Naive thymus-derived CD4-positive, alpha-beta T cell (primary cell): ENCODE measurements around the gene IL1RL1. TPM values are rescaled to one million over a fixed set of nuclear protein-coding genes. Genes with fewer than 3 reads are reported as not detected.

Experiments used
- ATAC-seq: fragments of 150-1000 bp; cut with Tn5 transposase; 2 replicates; pipeline ENCODE4 v1.10.0; 2021; ENCODE audit warnings: mild to moderate bottlenecking, moderate library complexity
- CTCF ChIA-PET: fragments of 350-600 bp; sonication (Branson Sonifier 250); formaldehyde crosslinking; loops from one replicate; lab custom pipeline; 2021; ENCODE audit warnings: antibody characterized with exemption; lab: Charles Lee
- POLR2A ChIA-PET: fragments of 350-600 bp; sonication (Branson Sonifier 250); formaldehyde crosslinking; loops from one replicate; lab custom pipeline; 2021; ENCODE audit warnings: antibody characterized with exemption, inconsistent platforms; lab: Charles Lee
- DNase-seq, 9 donors: peaks; one replicate each; pipeline versions ENCODE4 v3.0.0 to v3.0.0-alpha.2; 2020 to 2022; ENCODE audit warnings: mixed read lengths in 1 of 9
- H3K27ac ChIP-seq: one replicate; pipeline ENCODE4 v1.7.0; 2013; ENCODE audit warnings: mild to moderate bottlenecking, low read depth, low read length, moderate library complexity
- H3K27me3 ChIP-seq, 2 donors: one replicate each; pipeline ENCODE4 v1.7.0; 2013; ENCODE audit warnings: low read length in 2 of 2, mild to moderate bottlenecking in 2 of 2, moderate library complexity in 2 of 2; ENCODE audit not compliant: control insufficient read depth in 2 of 2, insufficient read depth in 2 of 2
- H3K36me3 ChIP-seq, 3 experiments: 1 replicate in 2 of 3; 2 replicates in 1 of 3; pipeline ENCODE4 v1.7.0; 2013; ENCODE audit warnings: low read length in 3 of 3, mild to moderate bottlenecking in 3 of 3, moderate library complexity in 1 of 3; ENCODE audit not compliant: insufficient read depth in 3 of 3, control insufficient read depth in 2 of 3
- H3K4me1 ChIP-seq, 2 donors: one replicate each; pipeline ENCODE4 v1.7.0; 2013; ENCODE audit warnings: low read length in 2 of 2, mild to moderate bottlenecking in 2 of 2, moderate library complexity in 1 of 2; ENCODE audit not compliant: control insufficient read depth in 2 of 2, insufficient read depth in 2 of 2
- H3K4me3 ChIP-seq: 2 replicates; pipeline ENCODE4 v1.7.0; 2013; ENCODE audit warnings: mild to moderate bottlenecking, low read length
- H3K9me3 ChIP-seq, 3 experiments: 1 replicate in 2 of 3; 2 replicates in 1 of 3; pipeline ENCODE4 v1.7.0; 2013; ENCODE audit warnings: low read length in 3 of 3; ENCODE audit not compliant: control insufficient read depth in 2 of 3
- H3K27ac Mint-ChIP-seq, 9 donors: one replicate each; pipeline ENCODE4 v1.8.0; 2020 to 2022; ENCODE audit warnings: mixed read lengths in 9 of 9, mild to moderate bottlenecking in 8 of 9, moderate library complexity in 5 of 9, inconsistent platforms in 2 of 9
- H3K27me3 Mint-ChIP-seq, 5 donors: one replicate each; pipeline ENCODE4 v1.8.0; 2021 to 2022; ENCODE audit warnings: mixed read lengths in 5 of 5, mild to moderate bottlenecking in 1 of 5
- H3K36me3 Mint-ChIP-seq, 5 donors: one replicate each; pipeline ENCODE4 v1.8.0; 2020 to 2022; ENCODE audit warnings: mixed read lengths in 5 of 5, mild to moderate bottlenecking in 3 of 5, inconsistent platforms in 1 of 5
- H3K4me1 Mint-ChIP-seq, 7 donors: one replicate each; pipeline ENCODE4 v1.8.0; 2020 to 2022; ENCODE audit warnings: mixed read lengths in 7 of 7, mild to moderate bottlenecking in 3 of 7, inconsistent platforms in 1 of 7
- H3K4me3 Mint-ChIP-seq, 10 donors: one replicate each; pipeline ENCODE4 v1.8.0; 2020 to 2022; ENCODE audit warnings: mild to moderate bottlenecking in 10 of 10, mixed read lengths in 10 of 10, moderate library complexity in 6 of 10, inconsistent platforms in 2 of 10
- H3K9me3 Mint-ChIP-seq, 11 donors: one replicate each; pipeline ENCODE4 v1.8.0; 2020 to 2022; ENCODE audit warnings: mixed read lengths in 11 of 11, mild to moderate bottlenecking in 4 of 11, inconsistent platforms in 1 of 11, moderate library complexity in 1 of 11
- intact Hi-C, 2 donors: fragments of 100-400 bp; cut with micrococcal nuclease; formaldehyde crosslinking; loops; one replicate each; pipeline ENCODE4 v1.15.1; 2023
- polyA plus RNA-seq, 2 donors: library from polyadenylated mRNA; unstranded; fragments of 300-500 nt; fragmentation: Illumina TruSeq; gene quantifications; one replicate each; pipeline ENCODE4 v1.2.3, GENCODE V29; 2021
- total RNA-seq, 6 experiments: library from RNA in 5 of 6; stranded (reverse) in 5 of 6; gene quantifications; 1 replicate in 5 of 6; 2 replicates in 1 of 6; pipeline ENCODE4 v1.2.3 and lab custom pipeline; 2021 to 2026

IL1RL1 gene
- total and polyA plus RNA-seq, 7 experiments from 2014 or later, result 0.48 to 7.9 (median 4.9) TPM; not detected in 4

DNA sequence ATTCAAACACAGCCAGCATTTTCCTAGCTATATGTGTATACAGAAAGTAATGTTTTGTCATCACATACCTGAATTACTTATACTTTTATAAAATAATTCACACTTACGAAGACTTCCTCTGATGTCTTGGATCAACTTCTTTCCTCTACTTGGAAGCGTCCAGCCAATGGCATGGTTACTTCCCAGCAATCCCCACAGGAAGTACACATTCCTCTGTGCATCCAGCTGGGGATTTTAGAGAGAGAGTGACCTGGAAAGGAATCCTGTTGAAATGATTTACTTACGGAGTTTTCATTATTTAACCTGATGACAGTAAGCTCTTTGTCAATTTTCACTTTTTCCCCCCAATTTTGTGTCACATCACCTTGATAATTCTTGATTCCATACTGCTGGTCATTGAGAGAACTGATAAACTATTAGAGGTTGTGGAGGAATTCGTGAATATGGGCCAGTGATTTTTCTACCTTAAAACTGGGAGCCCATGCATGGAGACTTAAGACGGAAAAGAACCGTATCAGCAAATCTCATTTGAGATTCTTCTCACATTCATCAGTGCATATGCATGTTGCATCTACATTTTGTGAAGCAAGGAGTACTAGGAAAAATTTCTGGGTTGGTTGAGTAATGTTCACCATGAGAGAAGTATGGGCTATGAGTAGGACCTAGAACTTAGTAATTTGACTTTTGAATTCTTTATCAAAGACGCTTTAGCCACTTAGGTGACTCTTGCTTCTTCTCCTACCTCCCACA is 35.2 kb downstream of the IL1RL1 start:
- no peak overlapping the region for H3K27ac ChIP-seq
- Mint-ChIP-seq H3K36me3 (peaks cover 0 to 2% (median 0%) of the 10 kb centered on the region in 5 donors), H3K9me3 (peaks cover 0 to 3% (median 0%) of the 10 kb centered on the region in 11 donors), H3K27me3 (peaks cover 0 to 4% (median 0%) of the 10 kb centered on the region in 5 donors), H3K4me3 (no peak overlapping the region), H3K4me1 (peaks cover 0 to 7% (median 0%) of the 10 kb centered on the region in 7 donors), H3K27ac (no peak overlapping the region)
- ChIA-PET POLR2A (no interaction called here), CTCF (no interaction called here)
- intact Hi-C loops, result no loop called here
- no peaks in the 10 kb centered on the region for H3K9me3 ChIP-seq
- no peaks in the 10 kb centered on the region for H3K27me3 ChIP-seq
- H3K36me3 ChIP-seq, result no peaks in the 10 kb centered on the region
- no peaks in the 10 kb centered on the region for H3K4me1 ChIP-seq
- H3K4me3 ChIP-seq, result no peak overlapping the region
- DNase-seq, result no peak
- ATAC-seq, result no peak

DNA sequence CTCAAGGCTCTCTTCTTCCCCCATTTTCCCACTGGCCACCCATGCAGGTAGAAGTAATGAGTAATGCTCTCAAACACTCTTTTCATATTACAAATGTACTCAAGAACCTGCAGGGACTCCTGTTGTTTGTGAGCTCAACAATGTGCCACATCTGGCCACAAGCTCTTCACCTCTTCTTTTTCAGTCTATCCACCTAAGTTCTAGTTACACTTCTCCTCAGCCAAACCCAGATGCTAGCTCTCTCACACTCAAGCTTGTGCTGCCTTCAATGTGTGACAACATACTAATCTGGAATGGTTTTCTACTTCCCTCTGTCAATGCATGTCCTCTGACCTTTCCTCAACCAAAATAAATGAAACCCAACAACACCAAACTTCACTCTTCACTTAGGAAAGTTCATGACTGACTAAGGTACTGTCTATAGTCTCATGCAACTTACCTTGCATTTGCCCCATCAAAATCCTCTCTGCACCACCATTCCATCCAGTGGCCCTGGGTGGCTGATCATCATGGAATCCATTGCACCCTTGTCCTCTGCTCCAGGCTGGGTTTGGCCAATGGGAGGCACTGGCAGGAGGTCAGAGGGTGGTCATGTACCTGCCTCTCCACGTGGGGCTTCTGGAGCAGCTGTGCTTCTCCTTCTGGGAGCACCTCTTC is 38.9 kb downstream of the IL1RL1 start:
- no peaks in the 10 kb centered on the region for H3K4me1 ChIP-seq
- Mint-ChIP-seq H3K4me3 (no peak overlapping the region), H3K9me3 (peaks cover 0 to 3% (median 0%) of the 10 kb centered on the region in 11 donors), H3K36me3 (peaks cover 0 to 2% (median 0%) of the 10 kb centered on the region in 5 donors), H3K4me1 (peaks cover 0 to 7% (median 4%) of the 10 kb centered on the region in 7 donors), H3K27ac (peak overlapping the region in 1 of 9 donors; percentile 3), H3K27me3 (peaks cover 0 to 4% (median 0%) of the 10 kb centered on the region in 5 donors)
- H3K27me3 ChIP-seq, result no peaks in the 10 kb centered on the region
- H3K36me3 ChIP-seq, result no peaks in the 10 kb centered on the region
- no peak overlapping the region for H3K27ac ChIP-seq
- ChIA-PET POLR2A (no interaction called here), CTCF (no interaction called here)
- H3K4me3 ChIP-seq, result no peak overlapping the region
- DNase-seq (no peak), ATAC-seq (no peak)
- H3K9me3 ChIP-seq, result no peaks in the 10 kb centered on the region
- intact Hi-C loops, result loop anchor here (2.0 to 10.0 kb wide), 5 partner anchors 17 to 1035 kb away; no protein-coding TSS in a partner anchor

DNA sequence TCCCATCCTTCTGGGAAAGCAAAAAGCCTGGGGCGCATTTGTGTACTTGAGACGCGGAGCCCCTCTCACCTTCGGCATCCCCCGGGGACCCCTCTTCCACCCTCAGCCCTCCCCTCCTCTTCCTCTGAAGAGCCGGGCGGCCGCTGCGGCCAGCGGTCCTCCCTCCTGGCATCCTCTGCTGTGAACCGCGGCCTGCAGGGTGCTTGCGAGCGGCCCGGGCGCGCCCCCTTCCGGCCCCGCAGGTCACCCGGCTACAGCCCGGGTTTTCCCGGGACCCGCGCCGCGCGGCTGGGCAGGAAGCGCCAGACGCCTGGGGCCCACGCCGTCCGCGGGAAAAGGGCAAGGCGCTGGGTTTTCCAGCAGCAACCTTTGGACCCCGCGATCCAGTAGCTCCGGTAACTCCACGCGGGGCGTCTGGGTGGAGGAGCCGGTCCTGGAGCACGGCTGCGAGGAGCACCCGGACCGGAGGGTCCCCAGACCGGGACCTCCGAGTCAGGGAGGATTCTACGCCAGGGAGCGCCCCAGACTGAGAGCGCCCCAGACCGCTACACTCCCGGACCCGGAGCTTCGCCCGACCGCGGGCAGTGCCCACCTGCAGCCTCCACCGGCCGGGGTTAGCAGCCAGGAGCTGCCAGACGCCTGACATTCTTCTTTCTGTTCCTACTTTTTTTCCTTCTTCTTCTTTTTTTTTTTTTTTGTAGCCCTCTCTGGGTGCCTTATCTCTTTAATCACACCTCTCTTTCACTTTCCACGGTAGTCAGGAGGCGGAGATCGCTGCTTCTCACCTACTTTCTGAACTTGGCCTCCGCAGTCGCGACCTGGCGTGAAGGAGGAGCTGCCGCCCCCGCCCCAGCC is 44.4 kb downstream of the IL1RL1 start, which contains the start of gene IL18R1:
TSS of gene IL18R1 (plus strand) at position 271 of the 855 bp plus-strand sequence. CDS start 6,865 bp downstream, outside the sequence.
- Histone ChIP-seq H3K4me3 (peak within 1 kb of the TSS; percentile 82), H3K27me3 (no peaks in the 10 kb centered on the region), H3K27ac (peak within 1 kb of the TSS; percentile 79), H3K36me3 (peaks cover 0 to 5% (median 0%) of the 10 kb centered on the region in 3 experiments), H3K4me1 (peaks cover 6 to 19% of the 10 kb centered on the region in 2 donors), H3K9me3 (no peaks in the 10 kb centered on the region)
- Mint-ChIP-seq H3K27me3 (no peaks in the 10 kb centered on the region), H3K36me3 (peaks cover 0 to 21% (median 0%) of the 10 kb centered on the region in 5 donors), H3K4me3 (peak within 1 kb of the TSS; percentile 93 to 99 (median 96)), H3K27ac (peak within 1 kb of the TSS; percentile 83 to 96 (median 92)), H3K4me1 (peaks cover 17 to 48% (median 37%) of the 10 kb centered on the region in 7 donors), H3K9me3 (no peaks in the 10 kb centered on the region)
- ChIA-PET CTCF (interaction anchor here (0.5 to 1.2 kb wide), 3 partner anchors 25 to 104 kb away, joined by 3 to 8 read pairs (median 3); no protein-coding TSS in a partner anchor), POLR2A (interaction anchor here (0.6 kb wide), 1 partner anchor 191 kb away, joined by 3 read pairs; no protein-coding TSS in a partner anchor)
- ATAC-seq (peak; percentile 93), DNase-seq (peak; percentile 37 to 85 (median 57))
- intact Hi-C loops, result loop anchor here (1.0 to 10.0 kb wide), 10 partner anchors 12 to 1041 kb away; no protein-coding TSS in a partner anchor

DNA sequence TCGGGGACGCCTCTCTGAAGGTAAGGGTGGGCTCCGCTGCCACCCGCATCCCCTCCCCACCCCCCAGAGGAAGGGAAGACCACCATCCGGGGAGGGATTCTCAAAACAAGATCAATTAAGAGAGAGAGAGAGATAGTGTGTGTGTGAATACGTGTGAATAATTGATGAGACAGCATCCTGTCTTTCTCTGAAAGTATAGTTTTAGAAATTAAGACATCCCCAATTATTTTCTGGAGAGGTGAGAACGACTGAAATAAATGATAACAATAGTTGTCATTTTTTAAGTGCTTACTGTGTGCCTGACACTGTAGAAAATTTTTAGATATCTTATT is 45.0 kb downstream of the IL1RL1 start:
- Mint-ChIP-seq H3K36me3 (peaks cover 0 to 26% (median 0%) of the 10 kb centered on the region in 5 donors), H3K4me3 (peak overlapping the region; percentile 93 to 99 (median 96)), H3K27me3 (no peaks in the 10 kb centered on the region), H3K27ac (peak overlapping the region; percentile 83 to 96 (median 92)), H3K4me1 (peaks cover 17 to 51% (median 42%) of the 10 kb centered on the region in 7 donors), H3K9me3 (no peaks in the 10 kb centered on the region)
- peaks cover 0 to 5% (median 0%) of the 10 kb centered on the region in 3 experiments for H3K36me3 ChIP-seq
- ChIA-PET CTCF (interaction anchor here (0.5 to 1.2 kb wide), 3 partner anchors 25 to 105 kb away, joined by 3 to 8 read pairs (median 3); no protein-coding TSS in a partner anchor), POLR2A (interaction anchor here (0.6 kb wide), 1 partner anchor 191 kb away, joined by 3 read pairs; no protein-coding TSS in a partner anchor)
- no peak for DNase-seq
- peak overlapping the region; percentile 79 for H3K27ac ChIP-seq
- peak; percentile 17 for ATAC-seq
- H3K4me3 ChIP-seq, result peak overlapping the region; percentile 82
- intact Hi-C loops, result loop anchor here (1.0 to 10.0 kb wide), 7 partner anchors 11 to 1042 kb away; no protein-coding TSS in a partner anchor
- peaks cover 8 to 19% of the 10 kb centered on the region in 2 donors for H3K4me1 ChIP-seq
- no peaks in the 10 kb centered on the region for H3K27me3 ChIP-seq
- no peaks in the 10 kb centered on the region for H3K9me3 ChIP-seq

DNA sequence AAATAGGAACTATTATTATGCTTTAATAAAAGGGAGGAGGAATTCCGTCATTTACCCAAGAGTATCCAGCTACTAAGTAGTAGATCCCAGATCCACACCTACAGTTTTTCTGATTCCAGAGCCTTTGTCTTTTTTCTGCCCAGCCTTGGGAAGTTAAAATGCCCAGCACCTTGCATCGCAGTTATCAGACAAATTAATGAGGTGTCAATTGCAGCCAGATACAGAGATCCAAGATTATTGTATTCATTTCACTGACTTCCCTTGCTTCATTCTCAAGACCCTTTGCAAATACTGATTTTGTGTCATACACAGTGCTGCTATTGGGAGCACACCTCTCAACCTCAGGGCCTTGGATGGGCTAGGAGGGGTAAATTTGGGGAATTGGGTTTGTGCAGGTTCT is 45.4 kb downstream of the IL1RL1 start:
- intact Hi-C loops, result loop anchor here (1.0 to 10.0 kb wide), 7 partner anchors 11 to 1042 kb away; no protein-coding TSS in a partner anchor
- Histone ChIP-seq H3K27ac (no peak overlapping the region), H3K4me1 (peaks cover 8 to 19% of the 10 kb centered on the region in 2 donors), H3K36me3 (peaks cover 0 to 5% (median 0%) of the 10 kb centered on the region in 3 experiments), H3K9me3 (no peaks in the 10 kb centered on the region), H3K27me3 (no peaks in the 10 kb centered on the region), H3K4me3 (peak overlapping the region; percentile 82)
- peak overlapping the region in 8 of 10 donors; percentile 94 to 99 (median 96) for H3K4me3 Mint-ChIP-seq
- H3K27ac Mint-ChIP-seq, result peak overlapping the region in 8 of 9 donors; percentile 73 to 94 (median 91)
- H3K4me1 Mint-ChIP-seq, result peaks cover 17 to 55% (median 42%) of the 10 kb centered on the region in 7 donors
- peaks cover 0 to 30% (median under 1%) of the 10 kb centered on the region in 5 donors for H3K36me3 Mint-ChIP-seq
- ChIA-PET POLR2A (no interaction called here), CTCF (interaction anchor here (0.5 to 1.2 kb wide), 4 partner anchors 10 to 105 kb away, joined by 3 to 8 read pairs (median 4); no protein-coding TSS in a partner anchor)
- H3K27me3 Mint-ChIP-seq, result no peaks in the 10 kb centered on the region
- DNase-seq (no peak), ATAC-seq (no peak)
- no peaks in the 10 kb centered on the region for H3K9me3 Mint-ChIP-seq
